Lower leg skin (tissue), 4 donors: ENCODE measurements around the gene CCDC57. TPM values are rescaled to one million over a fixed set of nuclear protein-coding genes. Genes with fewer than 3 reads are reported as not detected.
"Not testable (repeated sequence)": the region's sequence is repeated elsewhere in the genome, so short reads cannot be mapped to it uniquely, and the experiment has no call there.

Experiments
- DNase-seq, 2 donors: peaks; one replicate each; pipeline ENCODE4 v3.0.0-alpha.2; 2019; ENCODE audit warnings: low spot score in 2 of 2
- H3K4me3 ChIP-seq: fragments of 200-600 bp; sonication (generic); 2 replicates; pipeline ENCODE4 v1.5.1; 2017; ENCODE audit warnings: mild to moderate bottlenecking, low read depth; ENCODE audit not compliant: poor library complexity, severe bottlenecking
- POLR2A ChIP-seq, 2 donors: fragments of 450-650 bp; IDR thresholded peaks; one replicate each; pipeline ENCODE4 v1.6.1; 2016 to 2017; ENCODE audit warnings: antibody characterized with exemption in 2 of 2, mild to moderate bottlenecking in 1 of 2, moderate library complexity in 1 of 2
- WGBS, 2 donors: methylation state at CpG; one replicate each; pipeline ENCODE4 v1.1.5; 2018; 5-methylcytosine and 5-hydroxymethylcytosine counted together
- intact Hi-C: fragments of 100-400 bp; cut with DNase I; formaldehyde crosslinking; loops from one replicate; pipeline ENCODE4 v1.15.0; 2023; ENCODE audit warnings: low total_unique reads
- total RNA-seq, 4 donors: library from RNA; depleted of rRNA; stranded (reverse); fragments of >200 nt; gene quantifications; one replicate each; pipeline ENCODE4 v1.1.0, GENCODE V29; 2016
- TF ChIP-seq, protein P1 (sequence below), 3 donors: fragments of 450-650 bp; IDR thresholded peaks; one replicate each; pipeline ENCODE4 v1.5.1; 2016; ENCODE audit warnings: antibody characterized with exemption in 3 of 3, mild to moderate bottlenecking in 3 of 3, moderate library complexity in 2 of 3

CCDC57 gene
- total RNA-seq, 4 donors from 2014 or later = 16.0 to 33.5 (median 31.5) TPM

DNA sequence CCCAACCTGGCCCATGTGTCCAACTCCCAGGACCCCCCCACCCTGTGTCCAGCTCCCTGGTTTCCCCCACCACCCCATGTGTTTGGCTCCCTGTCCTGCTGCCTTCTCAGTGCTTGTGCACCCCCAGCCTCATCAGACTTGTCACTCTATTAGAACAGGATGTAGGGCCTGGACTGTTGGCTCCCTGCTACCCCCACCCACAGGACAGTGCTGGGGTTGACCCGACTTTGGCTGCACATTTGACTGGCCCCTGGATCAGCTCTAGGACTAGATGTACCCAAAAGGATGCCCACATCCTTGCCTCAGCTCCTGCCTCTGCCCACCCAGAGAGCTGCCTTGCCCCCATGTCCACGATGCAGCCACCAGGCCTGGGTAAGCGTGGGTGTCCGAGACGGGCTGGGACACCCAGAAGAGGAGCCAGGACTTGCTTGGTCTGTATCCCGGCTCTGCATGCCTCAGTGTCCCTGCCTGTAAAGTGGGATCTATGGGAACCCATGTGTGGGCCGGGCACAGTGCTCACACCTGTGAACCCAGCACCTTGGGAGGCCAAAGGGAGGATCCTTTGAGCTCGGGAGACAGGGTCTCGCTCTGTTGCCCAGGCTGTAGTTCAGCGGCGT, 1.5 kb upstream of the CCDC57 start:
- DNase-seq = no peak
- intact Hi-C loops = no loop called here
- H3K4me3 ChIP-seq = no peak overlapping the region
- no peak for TF ChIP-seq POLR2A (IDR thresholded peaks at IDR 0.05)
- TF ChIP-seq, protein P1, sequence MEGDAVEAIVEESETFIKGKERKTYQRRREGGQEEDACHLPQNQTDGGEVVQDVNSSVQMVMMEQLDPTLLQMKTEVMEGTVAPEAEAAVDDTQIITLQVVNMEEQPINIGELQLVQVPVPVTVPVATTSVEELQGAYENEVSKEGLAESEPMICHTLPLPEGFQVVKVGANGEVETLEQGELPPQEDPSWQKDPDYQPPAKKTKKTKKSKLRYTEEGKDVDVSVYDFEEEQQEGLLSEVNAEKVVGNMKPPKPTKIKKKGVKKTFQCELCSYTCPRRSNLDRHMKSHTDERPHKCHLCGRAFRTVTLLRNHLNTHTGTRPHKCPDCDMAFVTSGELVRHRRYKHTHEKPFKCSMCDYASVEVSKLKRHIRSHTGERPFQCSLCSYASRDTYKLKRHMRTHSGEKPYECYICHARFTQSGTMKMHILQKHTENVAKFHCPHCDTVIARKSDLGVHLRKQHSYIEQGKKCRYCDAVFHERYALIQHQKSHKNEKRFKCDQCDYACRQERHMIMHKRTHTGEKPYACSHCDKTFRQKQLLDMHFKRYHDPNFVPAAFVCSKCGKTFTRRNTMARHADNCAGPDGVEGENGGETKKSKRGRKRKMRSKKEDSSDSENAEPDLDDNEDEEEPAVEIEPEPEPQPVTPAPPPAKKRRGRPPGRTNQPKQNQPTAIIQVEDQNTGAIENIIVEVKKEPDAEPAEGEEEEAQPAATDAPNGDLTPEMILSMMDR (IDR thresholded peaks at IDR 0.05) = no peak
- WGBS, 2 donors = 91 to 92% methylated on average over 9 to 10 of the region's 11 CpGs

DNA sequence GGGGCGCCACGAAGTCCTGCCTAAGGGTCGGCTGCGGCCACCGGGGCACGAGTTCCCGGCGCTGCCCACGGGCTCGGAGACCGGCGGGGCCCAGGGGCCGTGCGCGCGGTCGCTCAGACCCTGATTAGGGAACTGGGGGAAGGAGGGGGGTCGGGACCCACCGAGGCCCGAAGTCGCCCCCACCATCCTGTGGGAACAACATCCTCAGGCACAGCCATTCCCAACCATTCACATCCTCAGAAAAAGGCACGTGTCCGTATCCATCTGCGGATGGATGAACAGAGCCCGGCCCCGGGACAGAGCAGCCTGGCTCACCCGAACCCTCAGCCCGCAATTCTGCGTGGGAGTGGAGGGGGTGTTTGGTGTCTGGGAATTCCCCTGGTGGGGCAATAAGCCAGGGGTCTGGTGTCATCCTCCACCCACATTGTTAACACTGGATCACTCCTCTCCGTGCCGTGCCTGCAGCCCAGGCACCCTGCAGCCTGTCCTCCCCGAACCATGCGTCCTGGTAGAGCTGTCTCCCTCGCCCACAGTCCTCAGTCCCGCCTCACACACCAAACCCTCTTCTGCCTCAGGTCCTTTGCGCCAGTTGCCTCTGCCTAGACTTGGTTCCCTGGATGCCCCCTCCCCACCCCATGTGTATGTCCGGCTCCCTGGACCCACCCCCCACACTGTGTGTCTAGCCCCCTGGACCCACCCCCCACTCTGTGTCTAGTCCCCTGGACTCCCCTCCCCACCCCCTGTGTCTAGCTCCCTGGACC, 789 bp upstream of the CCDC57 start:
- no peak for DNase-seq
- TF ChIP-seq, protein P1 (IDR thresholded peaks at IDR 0.05) = no peak
- no peak for TF ChIP-seq POLR2A (IDR thresholded peaks at IDR 0.05)
- 10 to 18% methylated on average over 21 to 37 of the region's 37 CpGs for WGBS, 2 donors
- H3K4me3 ChIP-seq = peak overlapping the region; percentile 69
- intact Hi-C loops = no loop called here

DNA sequence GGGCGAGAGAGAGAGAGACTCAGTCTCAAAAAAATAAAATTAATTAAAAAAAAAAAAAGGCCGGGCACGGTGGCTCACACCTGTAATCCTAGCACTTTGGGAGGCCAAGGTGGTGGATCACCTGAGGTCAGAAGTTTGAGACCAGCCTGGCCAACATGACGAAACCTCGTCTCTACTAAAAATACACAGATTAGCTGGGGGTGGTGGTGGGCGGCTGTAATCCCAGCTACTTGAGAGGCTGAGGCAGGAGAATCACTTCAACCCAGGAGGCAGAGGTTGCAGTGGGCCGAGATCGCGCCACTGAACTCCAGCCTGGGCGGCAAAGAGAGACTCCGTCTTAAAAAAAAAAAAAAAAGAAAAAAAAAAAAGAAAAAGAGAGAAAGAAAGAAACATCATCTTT, 2.0 kb downstream of the CCDC57 start:
- intact Hi-C loops, DNase-seq, H3K4me3 ChIP-seq: not testable (repeated sequence)
- WGBS, 2 donors = 93 to 95% methylated on average over 11 of the region's 11 CpGs

DNA sequence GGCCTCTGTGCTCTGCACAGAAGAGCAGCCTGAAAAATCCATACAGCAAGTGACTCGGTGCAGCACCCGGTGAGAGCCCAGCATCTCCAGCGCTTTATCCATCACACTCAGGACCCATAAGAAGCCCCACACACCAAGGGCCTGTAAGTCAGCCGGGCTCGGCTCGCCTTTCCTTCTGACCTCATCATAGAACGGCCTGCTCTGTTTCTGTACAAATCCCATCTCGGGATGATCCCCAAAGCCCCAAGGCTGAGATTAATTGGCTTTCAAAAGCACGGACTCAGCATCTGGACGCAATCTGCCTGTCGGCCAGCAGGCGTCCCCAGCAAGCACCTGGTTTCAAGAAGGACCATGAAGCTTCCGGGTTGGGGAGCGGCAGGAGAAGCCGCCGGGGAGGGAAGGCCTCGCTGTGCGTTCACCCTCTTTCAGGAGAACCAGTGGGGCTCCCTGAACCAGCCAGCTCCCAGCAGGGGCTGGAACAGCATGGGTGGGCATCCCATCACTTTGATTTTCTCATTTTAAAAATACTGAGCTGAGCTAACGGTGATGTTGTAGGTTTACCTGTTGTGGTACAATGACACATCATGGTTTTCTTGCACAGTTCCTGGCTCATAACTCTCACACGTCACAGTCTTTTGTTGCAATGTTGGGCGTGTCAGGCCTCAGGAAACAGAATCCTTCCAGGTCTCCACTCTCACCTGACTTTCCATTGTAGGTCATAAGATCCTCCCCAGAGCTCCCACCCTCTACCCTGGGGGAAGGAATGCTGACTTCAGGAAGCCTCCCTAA, 6.7 kb downstream of the CCDC57 start:
- WGBS, 2 donors = 13% methylated on average over 17 to 21 of the region's 21 CpGs
- no peak for TF ChIP-seq POLR2A (IDR thresholded peaks at IDR 0.05)
- TF ChIP-seq, protein P1 (IDR thresholded peaks at IDR 0.05) = peak in 1 of 3 donors; percentile 84
- no peak overlapping the region for H3K4me3 ChIP-seq
- DNase-seq = peak; percentile 79 to 96
- intact Hi-C loops = no loop called here

DNA sequence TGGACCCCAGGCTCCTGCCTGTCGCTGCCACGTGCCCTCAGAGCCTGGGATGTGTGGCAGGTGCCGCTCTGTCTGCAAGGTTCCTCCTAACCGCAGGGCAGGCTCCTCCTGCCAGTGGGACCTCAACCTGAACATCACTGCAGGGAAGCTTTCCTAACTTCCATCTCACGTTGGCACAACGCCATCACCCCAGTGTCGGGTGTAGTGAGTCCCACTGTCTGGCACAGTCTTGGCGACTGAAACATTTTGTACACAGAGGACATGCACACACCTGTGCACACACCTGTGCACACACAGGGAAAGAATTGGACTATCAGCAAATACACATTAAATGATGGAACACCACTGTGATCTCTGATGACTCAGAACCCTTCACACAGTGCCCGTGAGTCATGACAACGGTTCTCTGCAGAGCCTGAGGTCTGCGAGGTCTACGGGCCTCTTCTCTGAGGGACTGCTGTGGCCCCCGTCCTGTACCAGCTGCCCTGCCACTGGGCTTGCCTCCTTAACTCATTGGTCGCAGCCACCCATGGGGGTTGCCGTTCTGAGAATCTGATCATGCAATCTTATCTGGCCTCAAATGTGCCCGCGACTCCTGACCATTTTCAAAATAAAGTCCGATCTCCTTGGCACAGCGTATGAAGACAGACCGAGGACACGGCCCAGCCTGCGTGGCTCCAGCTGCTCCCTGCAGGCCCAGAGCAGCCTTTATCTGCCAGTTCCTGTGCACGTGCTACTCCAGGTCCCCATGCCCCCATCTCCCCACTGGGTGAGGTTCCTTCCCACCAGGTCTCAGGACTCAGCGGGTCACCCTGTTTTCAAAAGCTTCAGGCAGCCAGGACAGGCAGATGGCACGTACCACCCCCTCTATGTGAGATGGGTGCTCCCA, 7.6 kb downstream of the CCDC57 start:
- intact Hi-C loops = no loop called here
- 57 to 62% methylated on average over 23 to 25 of the region's 25 CpGs for WGBS, 2 donors
- DNase-seq = no peak
- TF ChIP-seq, protein P1 (IDR thresholded peaks at IDR 0.05) = no peak
- no peak for TF ChIP-seq POLR2A (IDR thresholded peaks at IDR 0.05)
- no peak overlapping the region for H3K4me3 ChIP-seq
